VCaP (cell line): Measurements from ENCODE around the gene MAN1B1.

Experiments
- H3K27ac ChIP-seq: fragments of 450-650 bp; 2 replicates; pipeline ENCODE4 v1.5.1; 2017
- CTCF ChIP-seq: fragments of 450-650 bp; conservative IDR thresholded peaks from 2 replicates; pipeline ENCODE4 v1.5.1; 2017; ENCODE audit warnings: mild to moderate bottlenecking, moderate library complexity

MAN1B1 gene

GRCh38 chr9:137053944-137054931 is 32.5 kb upstream of the MAN1B1 start, which contains the start of gene ENTPD2:
TSS of gene ENTPD2 (minus strand) at chr9:137054061. CDS start at chr9:137053997, 64 bp downstream.
- peak within 1 kb of the TSS; percentile 77 for H3K27ac ChIP-seq
- no peak for TF ChIP-seq CTCF

- TF ChIP-seq CTCF = no peak
- H3K27ac ChIP-seq = peak overlapping the region; percentile 77
These were observed 31.8 kb upstream of the MAN1B1 start for GRCh38 chr9:137054932-137055384.

- H3K27ac ChIP-seq = peak overlapping the region; percentile 77
- no peak for TF ChIP-seq CTCF
These were observed 31.1 kb upstream of the MAN1B1 start for GRCh38 chr9:137055385-137056364.

GRCh38 chr9:137056739-137057415 is 29.9 kb upstream of the MAN1B1 start:
- H3K27ac ChIP-seq = peak overlapping the region; percentile 77
- no peak for TF ChIP-seq CTCF

- H3K27ac ChIP-seq = peak overlapping the region; percentile 77
- TF ChIP-seq CTCF = no peak
These were observed 29.2 kb upstream of the MAN1B1 start for GRCh38 chr9:137057545-137057944.

GRCh38 chr9:137058521-137059234 is 28.1 kb upstream of the MAN1B1 start:
- TF ChIP-seq CTCF = no peak
- peak overlapping the region; percentile 77; the same call in 1 of the 2 replicates for H3K27ac ChIP-seq
